HepG2 (cell line): ENCODE data around the gene ADAMTS16. TPM values are rescaled to one million over a fixed set of nuclear protein-coding genes. Genes with fewer than 3 reads are reported as not detected.
A peak's percentile ranks its signal among the peaks of the same experiment; 100 is the strongest.

Source experiments
- ARID2 ChIP-seq: sonication (generic); formaldehyde crosslinking; IDR thresholded peaks from 2 replicates; pipeline ENCODE4 v1.8.1; 2022; ENCODE audit warnings: mild to moderate bottlenecking, missing genetic modification reagents, borderline replicate concordance
- CHCHD3 ChIP-seq: sonication (generic); formaldehyde crosslinking; IDR thresholded peaks from 2 replicates; pipeline ENCODE4 v1.8.0; 2022; ENCODE audit warnings: mild to moderate bottlenecking, missing genetic modification reagents, moderate library complexity
- FOXK2 ChIP-seq: fragments of 450-650 bp; IDR thresholded peaks from 2 replicates; pipeline ENCODE4 v1.6.1; 2016
- KLF15 ChIP-seq: sonication (generic); formaldehyde crosslinking; IDR thresholded peaks from 2 replicates; pipeline ENCODE4 v1.8.1; 2023; ENCODE audit warnings: borderline replicate concordance, mild to moderate bottlenecking, inconsistent platforms, missing genetic modification reagents, mixed read lengths
- MXD4 ChIP-seq: IDR thresholded peaks from 2 replicates; pipeline ENCODE4 v1.6.1; 2016; ENCODE audit warnings: mild to moderate bottlenecking, missing biosample characterization, missing genetic modification reagents
- NR2F1 ChIP-seq, 2 experiments: fragments of 450-650 bp in 1 of 2; formaldehyde crosslinking in 1 of 2; IDR thresholded peaks; 2 replicates each; pipeline versions ENCODE4 v1.5.0 to v1.6.1; 2016 to 2020; ENCODE audit warnings: mild to moderate bottlenecking in 1 of 2, missing compliant biosample characterization in 1 of 2, missing genetic modification reagents in 1 of 2, moderate library complexity in 1 of 2
- SMYD3 ChIP-seq: sonication (generic); formaldehyde crosslinking; IDR thresholded peaks from 2 replicates; pipeline ENCODE4 v1.8.1; 2023; ENCODE audit warnings: mild to moderate bottlenecking, missing genetic modification reagents
- SOX6 ChIP-seq, 2 experiments: fragments of 450-650 bp in 1 of 2; sonication (generic) in 1 of 2; formaldehyde crosslinking in 1 of 2; IDR thresholded peaks; 2 replicates each; pipeline versions ENCODE4 v1.4.0 to v1.6.1; 2017 to 2020; ENCODE audit warnings: antibody characterized with exemption in 1 of 2, mild to moderate bottlenecking in 1 of 2, missing genetic modification reagents in 1 of 2
- ZFP36 ChIP-seq: fragments of 150-350 bp; IDR thresholded peaks from 2 replicates; pipeline ENCODE4 v1.6.1; 2018; ENCODE audit warnings: borderline replicate concordance, low read length, low read depth; ENCODE audit not compliant: partially characterized antibody
- ZNF124 ChIP-seq: sonication (generic); formaldehyde crosslinking; IDR thresholded peaks from 2 replicates; pipeline ENCODE4 v1.4.0; 2020; ENCODE audit warnings: missing genetic modification reagents
- polyA plus RNA-seq, 8 experiments: library from polyadenylated mRNA; depleted of rRNA in 3 of 8; stranded (reverse) in 7 of 8; unstranded in 1 of 8; fragments of >200 nt; fragmentation: Illumina TruSeq in 4 of 8; extraction: Trizol in 4 of 8; gene quantifications; 2 replicates each; pipeline versions ENCODE4 v1.2.1 to v1.2.3, GENCODE V29; 2011 to 2016; ENCODE audit warnings: low read depth in 4 of 8, missing spikeins in 1 of 8, mixed read lengths in 1 of 8; ENCODE audit not compliant: insufficient read depth in 1 of 8
- total RNA-seq, 5 experiments: library from RNA; depleted of rRNA; stranded (reverse); fragments of >200 nt; fragmentation: Illumina TruSeq; extraction: Trizol; gene quantifications; 2 replicates each; pipeline ENCODE4 v1.2.3, GENCODE V29; 2016; ENCODE audit warnings: low read depth in 1 of 5
- TF ChIP-seq, protein P1 (sequence below), 2 experiments: sonication (generic) in 1 of 2; formaldehyde crosslinking in 1 of 2; IDR thresholded peaks; 2 replicates each; pipeline versions ENCODE4 v1.4.0 to v1.6.1; 2018 to 2020; ENCODE audit warnings: missing genetic modification reagents in 2 of 2, borderline replicate concordance in 1 of 2, low read depth in 1 of 2, mild to moderate bottlenecking in 1 of 2, missing biosample characterization in 1 of 2
- TF ChIP-seq, protein P2 (sequence below): sonication (generic); formaldehyde crosslinking; IDR thresholded peaks from 2 replicates; pipeline ENCODE4 v1.8.0; 2022; ENCODE audit warnings: mild to moderate bottlenecking, missing genetic modification reagents, borderline replicate concordance
- TF ChIP-seq, protein P3 (sequence below), 2 experiments: fragments of 450-650 bp in 1 of 2; sonication (generic) in 1 of 2; formaldehyde crosslinking in 1 of 2; IDR thresholded peaks; 2 replicates each; pipeline versions ENCODE4 v1.6.1 to v1.8.0; 2016 to 2022; ENCODE audit warnings: antibody characterized with exemption in 1 of 2, mild to moderate bottlenecking in 1 of 2, missing genetic modification reagents in 1 of 2

ADAMTS16 gene
- total and polyA plus RNA-seq, 2 of the 13 experiments (the other 11 are each of a cell fraction or from before 2014, with no cell fraction given): 0.02 to 0.03 TPM

DNA sequence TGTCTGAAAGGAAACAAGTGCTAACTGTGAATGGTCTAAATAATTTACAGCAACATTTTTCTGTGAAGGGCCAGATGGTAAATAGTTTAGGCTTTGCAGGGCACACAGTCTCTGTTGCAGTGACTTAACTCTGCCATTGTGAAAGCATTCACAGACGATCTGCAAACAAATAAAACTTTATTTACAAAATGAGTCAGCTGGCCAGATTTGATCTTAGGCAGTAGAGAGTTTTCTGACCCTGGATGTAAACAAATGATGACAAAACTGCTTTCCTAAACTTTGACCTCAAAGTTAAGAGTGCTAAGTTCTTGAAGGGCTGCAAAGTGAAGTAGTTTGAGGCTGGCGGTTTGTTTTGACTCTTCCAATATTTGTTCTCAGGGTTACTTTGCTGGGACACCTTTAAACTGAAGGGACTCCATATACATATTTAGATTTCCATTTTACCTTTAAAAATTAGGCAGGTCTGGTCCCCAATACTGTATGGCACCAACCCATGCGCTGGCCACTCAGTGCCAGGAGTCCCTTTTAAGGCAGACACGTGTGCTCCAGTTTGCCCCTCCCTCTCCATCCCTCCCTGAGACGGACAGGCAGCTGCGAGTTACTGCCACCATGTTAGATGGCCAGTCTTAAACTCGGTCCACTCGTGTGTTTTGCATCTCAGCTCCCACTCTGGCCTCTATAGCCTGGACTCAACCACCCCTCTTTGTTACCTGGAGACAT lies 4.0 kb upstream of the ADAMTS16 start (continued):
- TF ChIP-seq ZFP36: no peak
- TF ChIP-seq CHCHD3 (CRISPR knock-in tag): no peak
- TF ChIP-seq ZNF124 (CRISPR knock-in tag): 0 out of 2 replicates have a peak, but pooled peaks have one; percentile 28
- TF ChIP-seq SOX6 (IDR thresholded peaks at IDR 0.05): no peak
- peak; percentile 87 for TF ChIP-seq SOX6 (CRISPR knock-in tag; IDR thresholded peaks at IDR 0.05)
- TF ChIP-seq NR2F1 (CRISPR knock-in tag; IDR thresholded peaks at IDR 0.05): peak; percentile 52 to 89; a peak in 2 of 4 replicates
- TF ChIP-seq SMYD3 (CRISPR knock-in tag): no peak
- TF ChIP-seq, protein P1, sequence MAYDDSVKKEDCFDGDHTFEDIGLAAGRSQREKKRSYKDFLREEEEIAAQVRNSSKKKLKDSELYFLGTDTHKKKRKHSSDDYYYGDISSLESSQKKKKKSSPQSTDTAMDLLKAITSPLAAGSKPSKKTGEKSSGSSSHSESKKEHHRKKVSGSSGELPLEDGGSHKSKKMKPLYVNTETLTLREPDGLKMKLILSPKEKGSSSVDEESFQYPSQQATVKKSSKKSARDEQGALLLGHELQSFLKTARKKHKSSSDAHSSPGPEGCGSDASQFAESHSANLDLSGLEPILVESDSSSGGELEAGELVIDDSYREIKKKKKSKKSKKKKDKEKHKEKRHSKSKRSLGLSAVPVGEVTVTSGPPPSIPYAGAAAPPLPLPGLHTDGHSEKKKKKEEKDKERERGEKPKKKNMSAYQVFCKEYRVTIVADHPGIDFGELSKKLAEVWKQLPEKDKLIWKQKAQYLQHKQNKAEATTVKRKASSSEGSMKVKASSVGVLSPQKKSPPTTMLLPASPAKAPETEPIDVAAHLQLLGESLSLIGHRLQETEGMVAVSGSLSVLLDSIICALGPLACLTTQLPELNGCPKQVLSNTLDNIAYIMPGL (CRISPR knock-in tag; IDR thresholded peaks at IDR 0.05; ENCODE audit: borderline replicate concordance in 1 of 2, low read depth in 1 of 2): no peak
- TF ChIP-seq, protein P2, sequence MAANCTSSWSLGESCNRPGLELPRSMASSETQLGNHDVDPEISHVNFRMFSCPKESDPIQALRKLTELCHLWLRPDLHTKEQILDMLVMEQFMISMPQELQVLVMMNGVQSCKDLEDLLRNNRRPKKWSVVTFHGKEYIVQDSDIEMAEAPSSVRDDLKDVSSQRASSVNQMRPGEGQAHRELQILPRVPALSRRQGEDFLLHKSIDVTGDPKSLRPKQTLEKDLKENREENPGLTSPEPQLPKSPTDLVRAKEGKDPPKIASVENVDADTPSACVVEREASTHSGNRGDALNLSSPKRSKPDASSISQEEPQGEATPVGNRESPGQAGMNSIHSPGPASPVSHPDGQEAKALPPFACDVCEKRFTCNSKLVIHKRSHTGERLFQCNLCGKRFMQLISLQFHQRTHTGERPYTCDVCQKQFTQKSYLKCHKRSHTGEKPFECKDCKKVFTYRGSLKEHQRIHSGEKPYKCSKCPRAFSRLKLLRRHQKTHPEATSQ (CRISPR knock-in tag): no peak
- TF ChIP-seq KLF15: no peak
- no peak for TF ChIP-seq ARID2
- TF ChIP-seq FOXK2: 0 out of 2 replicates have a peak, but pooled peaks have one; percentile 23
- TF ChIP-seq, protein P3, sequence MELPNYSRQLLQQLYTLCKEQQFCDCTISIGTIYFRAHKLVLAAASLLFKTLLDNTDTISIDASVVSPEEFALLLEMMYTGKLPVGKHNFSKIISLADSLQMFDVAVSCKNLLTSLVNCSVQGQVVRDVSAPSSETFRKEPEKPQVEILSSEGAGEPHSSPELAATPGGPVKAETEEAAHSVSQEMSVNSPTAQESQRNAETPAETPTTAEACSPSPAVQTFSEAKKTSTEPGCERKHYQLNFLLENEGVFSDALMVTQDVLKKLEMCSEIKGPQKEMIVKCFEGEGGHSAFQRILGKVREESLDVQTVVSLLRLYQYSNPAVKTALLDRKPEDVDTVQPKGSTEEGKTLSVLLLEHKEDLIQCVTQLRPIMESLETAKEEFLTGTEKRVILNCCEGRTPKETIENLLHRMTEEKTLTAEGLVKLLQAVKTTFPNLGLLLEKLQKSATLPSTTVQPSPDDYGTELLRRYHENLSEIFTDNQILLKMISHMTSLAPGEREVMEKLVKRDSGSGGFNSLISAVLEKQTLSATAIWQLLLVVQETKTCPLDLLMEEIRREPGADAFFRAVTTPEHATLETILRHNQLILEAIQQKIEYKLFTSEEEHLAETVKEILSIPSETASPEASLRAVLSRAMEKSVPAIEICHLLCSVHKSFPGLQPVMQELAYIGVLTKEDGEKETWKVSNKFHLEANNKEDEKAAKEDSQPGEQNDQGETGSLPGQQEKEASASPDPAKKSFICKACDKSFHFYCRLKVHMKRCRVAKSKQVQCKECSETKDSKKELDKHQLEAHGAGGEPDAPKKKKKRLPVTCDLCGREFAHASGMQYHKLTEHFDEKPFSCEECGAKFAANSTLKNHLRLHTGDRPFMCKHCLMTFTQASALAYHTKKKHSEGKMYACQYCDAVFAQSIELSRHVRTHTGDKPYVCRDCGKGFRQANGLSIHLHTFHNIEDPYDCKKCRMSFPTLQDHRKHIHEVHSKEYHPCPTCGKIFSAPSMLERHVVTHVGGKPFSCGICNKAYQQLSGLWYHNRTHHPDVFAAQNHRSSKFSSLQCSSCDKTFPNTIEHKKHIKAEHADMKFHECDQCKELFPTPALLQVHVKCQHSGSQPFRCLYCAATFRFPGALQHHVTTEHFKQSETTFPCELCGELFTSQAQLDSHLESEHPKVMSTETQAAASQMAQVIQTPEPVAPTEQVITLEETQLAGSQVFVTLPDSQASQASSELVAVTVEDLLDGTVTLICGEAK (IDR thresholded peaks at IDR 0.05): peak; percentile 92
- TF ChIP-seq, protein P3 (CRISPR knock-in tag; IDR thresholded peaks at IDR 0.05): peak; percentile 98
- TF ChIP-seq MXD4 (CRISPR knock-in tag): peak; percentile 54; the same call in 1 of the 2 replicates
